ENCODE measurements around the gene MYLK4. TPM values are rescaled to one million over a fixed set of nuclear protein-coding genes. Genes with fewer than 3 reads are reported as not detected.

The MYLK4 gene
- total RNA-seq, 1 donor from 2014 or later: 0.23 TPM

- Histone ChIP-seq H3K9ac (ENCODE audit: low read length) (no peak overlapping the region), H3K4me2 (ENCODE audit: low read length) (no peak overlapping the region), H3K4me3 (ENCODE audit: insufficient read depth, low read depth, low read length) (no peak overlapping the region), H3K27me3 (ENCODE audit: insufficient read depth, low read length) (peaks cover 12% of the 10 kb centered on the region), H2AFZ (ENCODE audit: low read depth, low read length) (no peak overlapping the region), H3K9me3 (ENCODE audit: insufficient read depth, low read depth, low read length) (no peaks in the 10 kb centered on the region), H4K20me1 (ENCODE audit: insufficient read depth, low read length) (no peaks in the 10 kb centered on the region), H3K27ac (ENCODE audit: low read depth, low read length) (no peak overlapping the region), H3K79me2 (ENCODE audit: insufficient read depth, low read length) (no peaks in the 10 kb centered on the region), H3K36me3 (ENCODE audit: insufficient read depth, low read length) (no peaks in the 10 kb centered on the region), H3K4me1 (ENCODE audit: insufficient read depth, low read length) (no peaks in the 10 kb centered on the region)
- TF ChIP-seq EZH2 (IDR thresholded peaks at IDR 0.05; ENCODE audit: insufficient read depth, low read length): no peak
- TF ChIP-seq, protein P1, sequence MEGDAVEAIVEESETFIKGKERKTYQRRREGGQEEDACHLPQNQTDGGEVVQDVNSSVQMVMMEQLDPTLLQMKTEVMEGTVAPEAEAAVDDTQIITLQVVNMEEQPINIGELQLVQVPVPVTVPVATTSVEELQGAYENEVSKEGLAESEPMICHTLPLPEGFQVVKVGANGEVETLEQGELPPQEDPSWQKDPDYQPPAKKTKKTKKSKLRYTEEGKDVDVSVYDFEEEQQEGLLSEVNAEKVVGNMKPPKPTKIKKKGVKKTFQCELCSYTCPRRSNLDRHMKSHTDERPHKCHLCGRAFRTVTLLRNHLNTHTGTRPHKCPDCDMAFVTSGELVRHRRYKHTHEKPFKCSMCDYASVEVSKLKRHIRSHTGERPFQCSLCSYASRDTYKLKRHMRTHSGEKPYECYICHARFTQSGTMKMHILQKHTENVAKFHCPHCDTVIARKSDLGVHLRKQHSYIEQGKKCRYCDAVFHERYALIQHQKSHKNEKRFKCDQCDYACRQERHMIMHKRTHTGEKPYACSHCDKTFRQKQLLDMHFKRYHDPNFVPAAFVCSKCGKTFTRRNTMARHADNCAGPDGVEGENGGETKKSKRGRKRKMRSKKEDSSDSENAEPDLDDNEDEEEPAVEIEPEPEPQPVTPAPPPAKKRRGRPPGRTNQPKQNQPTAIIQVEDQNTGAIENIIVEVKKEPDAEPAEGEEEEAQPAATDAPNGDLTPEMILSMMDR (IDR thresholded peaks at IDR 0.05; ENCODE audit: insufficient read depth, low read depth, low read length): no peak
- Mint-ChIP-seq H3K27ac (ENCODE audit: unreplicated experiment) (no peak overlapping the region), H3K4me3 (ENCODE audit: unreplicated experiment) (no peak overlapping the region), H3K4me1 (ENCODE audit: low read depth, unreplicated experiment) (no peaks in the 10 kb centered on the region), H3K36me3 (ENCODE audit: low read depth, unreplicated experiment) (no peaks in the 10 kb centered on the region), H3K27me3 (ENCODE audit: low read depth, unreplicated experiment) (peaks cover 22% of the 10 kb centered on the region), H3K9me3 (ENCODE audit: unreplicated experiment) (no peaks in the 10 kb centered on the region)
- no peak for DNase-seq (ENCODE audit: low read depth)
- no peak for FAIRE-seq
Measured at GRCh38 chr6:2697291-2697690, 53.4 kb downstream of the MYLK4 start.

DNA sequence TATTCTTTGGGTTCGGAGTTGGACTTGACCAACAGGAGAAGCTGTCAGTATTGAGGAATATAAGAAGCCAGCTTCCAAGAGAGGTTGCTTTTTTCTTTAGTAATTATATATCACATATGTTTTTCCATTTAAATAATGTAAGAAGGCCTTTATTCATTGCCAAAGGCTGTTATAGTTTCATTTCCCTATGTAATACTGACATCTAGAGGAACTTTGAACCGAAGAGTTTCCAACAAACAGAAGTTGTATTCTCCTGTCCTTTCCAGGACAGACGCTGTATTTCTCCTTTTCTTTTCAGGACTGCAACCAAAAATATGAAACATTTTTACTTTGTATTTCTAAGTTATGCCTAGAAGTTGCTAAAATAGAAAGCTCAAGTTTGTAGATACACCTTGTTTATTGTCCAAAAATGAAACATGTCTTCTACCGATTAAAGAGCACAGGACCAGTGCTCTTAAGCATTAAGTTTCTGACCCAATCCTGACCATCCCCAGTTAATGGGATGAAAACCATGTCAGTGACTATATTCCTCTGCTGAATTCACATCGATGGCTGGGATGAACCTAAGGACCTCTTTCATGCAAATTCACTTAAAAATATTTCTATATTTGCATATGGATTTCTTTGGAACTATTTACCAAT is 55.1 kb downstream of the MYLK4 start:
- no peak overlapping the region for H3K4me3 Mint-ChIP-seq (ENCODE audit: unreplicated experiment)
- H3K27ac Mint-ChIP-seq (ENCODE audit: unreplicated experiment): no peak overlapping the region
- TF ChIP-seq, protein P1 (IDR thresholded peaks at IDR 0.05; ENCODE audit: insufficient read depth, low read depth, low read length): peak; percentile 41
- TF ChIP-seq EZH2 (IDR thresholded peaks at IDR 0.05; ENCODE audit: insufficient read depth, low read length): no peak
- H3K27ac ChIP-seq (ENCODE audit: low read depth, low read length): no peak overlapping the region
- H4K20me1 ChIP-seq (ENCODE audit: insufficient read depth, low read length): no peaks in the 10 kb centered on the region
- H3K9me3 Mint-ChIP-seq (ENCODE audit: unreplicated experiment): no peaks in the 10 kb centered on the region
- H3K27me3 Mint-ChIP-seq (ENCODE audit: low read depth, unreplicated experiment): peaks cover 18% of the 10 kb centered on the region
- no peaks in the 10 kb centered on the region for H3K4me1 ChIP-seq (ENCODE audit: insufficient read depth, low read length)
- no peak overlapping the region for H3K4me2 ChIP-seq (ENCODE audit: low read length)
- H3K4me3 ChIP-seq (ENCODE audit: insufficient read depth, low read depth, low read length): no peak overlapping the region
- H2AFZ ChIP-seq (ENCODE audit: low read depth, low read length): no peak overlapping the region
- H3K4me1 Mint-ChIP-seq (ENCODE audit: low read depth, unreplicated experiment): no peaks in the 10 kb centered on the region
- H3K9me3 ChIP-seq (ENCODE audit: insufficient read depth, low read depth, low read length): no peaks in the 10 kb centered on the region
- H3K36me3 Mint-ChIP-seq (ENCODE audit: low read depth, unreplicated experiment): no peaks in the 10 kb centered on the region
- H3K79me2 ChIP-seq (ENCODE audit: insufficient read depth, low read length): no peaks in the 10 kb centered on the region
- no peaks in the 10 kb centered on the region for H3K36me3 ChIP-seq (ENCODE audit: insufficient read depth, low read length)
- no peak overlapping the region for H3K9ac ChIP-seq (ENCODE audit: low read length)
- peak; percentile 17 for FAIRE-seq
- H3K27me3 ChIP-seq (ENCODE audit: insufficient read depth, low read length): peaks cover 12% of the 10 kb centered on the region
- no peak for DNase-seq (ENCODE audit: low read depth)

DNA sequence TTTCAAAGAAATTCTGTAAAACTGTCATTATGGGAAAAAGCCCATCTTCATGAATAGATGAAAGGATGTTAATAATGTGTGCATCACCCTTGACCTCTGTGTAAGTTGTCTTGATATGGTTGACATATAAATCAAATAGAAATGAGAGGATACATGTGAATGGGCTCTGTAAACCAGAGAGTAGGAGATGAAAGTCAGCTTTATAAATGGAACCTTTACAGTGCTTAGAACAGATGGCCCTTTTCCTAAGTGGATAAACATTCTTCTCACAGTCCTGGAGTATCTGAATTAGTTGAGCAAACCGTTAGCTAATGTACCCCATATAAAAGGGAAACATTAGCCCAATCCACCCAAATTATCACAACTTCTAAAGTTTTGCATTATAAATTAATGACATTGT is 57.5 kb downstream of the MYLK4 start:
- Histone ChIP-seq H4K20me1 (ENCODE audit: insufficient read depth, low read length) (no peaks in the 10 kb centered on the region), H3K27me3 (ENCODE audit: insufficient read depth, low read length) (peaks cover 6% of the 10 kb centered on the region), H2AFZ (ENCODE audit: low read depth, low read length) (no peak overlapping the region), H3K36me3 (ENCODE audit: insufficient read depth, low read length) (no peaks in the 10 kb centered on the region), H3K4me1 (ENCODE audit: insufficient read depth, low read length) (peaks cover 5% of the 10 kb centered on the region), H3K79me2 (ENCODE audit: insufficient read depth, low read length) (no peaks in the 10 kb centered on the region), H3K4me3 (ENCODE audit: insufficient read depth, low read depth, low read length) (no peak overlapping the region), H3K4me2 (ENCODE audit: low read length) (no peak overlapping the region), H3K27ac (ENCODE audit: low read depth, low read length) (no peak overlapping the region), H3K9me3 (ENCODE audit: insufficient read depth, low read depth, low read length) (no peaks in the 10 kb centered on the region), H3K9ac (ENCODE audit: low read length) (no peak overlapping the region)
- Mint-ChIP-seq H3K4me3 (ENCODE audit: unreplicated experiment) (no peak overlapping the region), H3K36me3 (ENCODE audit: low read depth, unreplicated experiment) (no peaks in the 10 kb centered on the region), H3K9me3 (ENCODE audit: unreplicated experiment) (no peaks in the 10 kb centered on the region), H3K4me1 (ENCODE audit: low read depth, unreplicated experiment) (peaks cover 8% of the 10 kb centered on the region), H3K27ac (ENCODE audit: unreplicated experiment) (no peak overlapping the region), H3K27me3 (ENCODE audit: low read depth, unreplicated experiment) (peaks cover 13% of the 10 kb centered on the region)
- FAIRE-seq (no peak), DNase-seq (ENCODE audit: low read depth) (no peak)
- TF ChIP-seq, protein P1 (IDR thresholded peaks at IDR 0.05; ENCODE audit: insufficient read depth, low read depth, low read length): no peak
- TF ChIP-seq EZH2 (IDR thresholded peaks at IDR 0.05; ENCODE audit: insufficient read depth, low read length): no peak

Measured in astrocyte (in vitro differentiated cells and primary cell).